ENCODE data around the gene ZNF649.

The ZNF649 gene

DNA sequence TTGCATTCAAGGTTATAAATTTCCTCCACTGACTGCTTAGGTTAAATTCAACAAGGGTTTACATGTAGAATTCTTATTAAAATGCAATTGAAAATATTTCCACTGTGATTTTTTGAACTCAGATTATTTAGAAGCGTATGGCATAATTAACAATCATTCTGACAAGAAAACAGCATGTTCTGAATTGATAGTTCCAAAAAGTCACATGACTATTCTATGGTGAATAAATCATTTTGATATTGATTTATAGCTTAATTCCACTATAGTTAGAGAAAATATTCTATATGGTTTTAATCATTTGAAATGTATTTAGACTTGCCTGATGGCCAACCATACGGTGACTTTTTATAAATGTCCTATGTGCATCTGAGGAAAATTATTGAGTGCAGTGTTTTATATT, 20.1 kb downstream of the ZNF649 start:
- no peak overlapping the region for H3K4me3 ChIP-seq (ENCODE audit: low read depth, low read length)
- POLR2A ChIA-PET: interaction anchor here (0.7 kb wide), 1 partner anchor 314 kb away, joined by 3 read pairs; the partner anchor contains the start of gene ZNF175
- 0 out of 2 replicates have a peak, but pooled peaks cover 3% of the 10 kb centered on the region for H3K9me3 ChIP-seq (ENCODE audit: control insufficient read depth, insufficient read depth, low read depth, low read length)
- no peaks in the 10 kb centered on the region for H3K4me1 ChIP-seq (ENCODE audit: control insufficient read depth, insufficient read depth, low read length)
- no peak for TF ChIP-seq ZBTB17 (tag by site-specific recombination; IDR thresholded peaks at IDR 0.05)
- TF ChIP-seq, protein P1, sequence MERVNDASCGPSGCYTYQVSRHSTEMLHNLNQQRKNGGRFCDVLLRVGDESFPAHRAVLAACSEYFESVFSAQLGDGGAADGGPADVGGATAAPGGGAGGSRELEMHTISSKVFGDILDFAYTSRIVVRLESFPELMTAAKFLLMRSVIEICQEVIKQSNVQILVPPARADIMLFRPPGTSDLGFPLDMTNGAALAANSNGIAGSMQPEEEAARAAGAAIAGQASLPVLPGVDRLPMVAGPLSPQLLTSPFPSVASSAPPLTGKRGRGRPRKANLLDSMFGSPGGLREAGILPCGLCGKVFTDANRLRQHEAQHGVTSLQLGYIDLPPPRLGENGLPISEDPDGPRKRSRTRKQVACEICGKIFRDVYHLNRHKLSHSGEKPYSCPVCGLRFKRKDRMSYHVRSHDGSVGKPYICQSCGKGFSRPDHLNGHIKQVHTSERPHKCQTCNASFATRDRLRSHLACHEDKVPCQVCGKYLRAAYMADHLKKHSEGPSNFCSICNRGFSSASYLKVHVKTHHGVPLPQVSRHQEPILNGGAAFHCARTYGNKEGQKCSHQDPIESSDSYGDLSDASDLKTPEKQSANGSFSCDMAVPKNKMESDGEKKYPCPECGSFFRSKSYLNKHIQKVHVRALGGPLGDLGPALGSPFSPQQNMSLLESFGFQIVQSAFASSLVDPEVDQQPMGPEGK (tag by site-specific recombination; IDR thresholded peaks at IDR 0.05): no peak
- no peak for TF ChIP-seq SP2 (tag by site-specific recombination; IDR thresholded peaks at IDR 0.05)
- TF ChIP-seq KLF10 (tag by site-specific recombination; IDR thresholded peaks at IDR 0.05): no peak
- TF ChIP-seq ZNF175 (tag by site-specific recombination; IDR thresholded peaks at IDR 0.05): no peak
- TF ChIP-seq ZNF112 (tag by site-specific recombination; IDR thresholded peaks at IDR 0.05): no peak
- TF ChIP-seq ZNF623 (tag by site-specific recombination; IDR thresholded peaks at IDR 0.05): no peak
- TF ChIP-seq KLF1 (tag by site-specific recombination; IDR thresholded peaks at IDR 0.05): no peak
- TF ChIP-seq ZNF843 (tag by site-specific recombination; IDR thresholded peaks at IDR 0.05): no peak
- no peak for TF ChIP-seq SETDB1 (IDR thresholded peaks at IDR 0.05; ENCODE audit: insufficient read length, low read length)
- no peak for TF ChIP-seq ZNF549 (tag by site-specific recombination; IDR thresholded peaks at IDR 0.05)
- TF ChIP-seq ZBTB48 (tag by site-specific recombination; IDR thresholded peaks at IDR 0.05): no peak
- TF ChIP-seq FEZF1 (tag by site-specific recombination; IDR thresholded peaks at IDR 0.05): no peak
- no peak for TF ChIP-seq ZNF292 (tag by site-specific recombination; IDR thresholded peaks at IDR 0.05; ENCODE audit: borderline replicate concordance, low read depth)
- TF ChIP-seq GFI1B (tag by site-specific recombination; IDR thresholded peaks at IDR 0.05): no peak
- no peak for TF ChIP-seq ZNF423 (tag by site-specific recombination; IDR thresholded peaks at IDR 0.05)
- TF ChIP-seq ZNF114 (tag by site-specific recombination; IDR thresholded peaks at IDR 0.05): no peak
- peaks cover 0 to 43% of the 10 kb centered on the region in 2 experiments; a peak in 2 of 3 replicates for H3K36me3 ChIP-seq (ENCODE audit: control insufficient read depth in 2 of 2, insufficient read depth in 1 of 2, low read length in 2 of 2)
- no peak overlapping the region for H3K27ac ChIP-seq (ENCODE audit: extremely low read depth, low read depth, low read length)
- CTCF ChIA-PET: interaction anchor here (1.4 kb wide), 1 partner anchor 107 kb away, joined by 3 read pairs; no protein-coding TSS in a partner anchor

DNA sequence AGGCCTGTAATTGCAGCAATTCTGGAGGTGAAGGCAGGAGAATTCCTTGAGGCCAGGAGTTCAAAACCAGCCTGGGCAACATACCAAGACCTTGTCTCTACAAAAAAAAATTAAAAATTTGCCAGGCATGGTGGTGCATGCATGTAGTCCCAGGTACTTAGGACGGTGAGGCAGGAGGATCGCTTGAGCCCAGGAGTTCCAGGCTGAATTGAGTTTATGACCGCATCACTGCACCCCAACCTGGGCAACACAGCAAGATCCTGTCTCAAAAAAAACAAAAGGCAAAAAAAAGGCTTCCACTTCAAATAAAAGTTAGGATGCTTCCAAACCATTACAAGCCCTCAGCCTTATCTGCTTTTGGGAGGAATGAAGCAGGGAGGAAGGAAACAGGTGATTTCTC, 22.3 kb downstream of the ZNF649 start:
- ChIA-PET POLR2A (no interaction called here), CTCF (no interaction called here)
- Histone ChIP-seq H3K9me3 (ENCODE audit: control insufficient read depth, insufficient read depth, low read depth, low read length) (0 out of 2 replicates have a peak, but pooled peaks cover 3% of the 10 kb centered on the region), H3K4me3 (ENCODE audit: low read depth, low read length) (no peak overlapping the region), H3K27ac (ENCODE audit: extremely low read depth, low read depth, low read length) (no peak overlapping the region), H3K4me1 (ENCODE audit: control insufficient read depth, insufficient read depth, low read length) (no peaks in the 10 kb centered on the region), H3K36me3 (ENCODE audit: control insufficient read depth in 2 of 2, insufficient read depth in 1 of 2, low read length in 2 of 2) (peaks cover 4 to 45% of the 10 kb centered on the region in 2 experiments)
- TF ChIP-seq ZFP37 (tag by site-specific recombination; IDR thresholded peaks at IDR 0.05): no peak
- no peak for TF ChIP-seq YY1 (tag by site-specific recombination; IDR thresholded peaks at IDR 0.05)
- TF ChIP-seq ZNF777 (tag by site-specific recombination; IDR thresholded peaks at IDR 0.05; ENCODE audit: borderline replicate concordance): no peak
- TF ChIP-seq, protein P1 (tag by site-specific recombination; IDR thresholded peaks at IDR 0.05): no peak
- TF ChIP-seq, protein P2, sequence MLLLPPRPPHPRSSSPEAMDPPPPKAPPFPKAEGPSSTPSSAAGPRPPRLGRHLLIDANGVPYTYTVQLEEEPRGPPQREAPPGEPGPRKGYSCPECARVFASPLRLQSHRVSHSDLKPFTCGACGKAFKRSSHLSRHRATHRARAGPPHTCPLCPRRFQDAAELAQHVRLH (tag by site-specific recombination; IDR thresholded peaks at IDR 0.05): no peak
- TF ChIP-seq ZNF747 (tag by site-specific recombination; IDR thresholded peaks at IDR 0.05): no peak
- TF ChIP-seq BCL11A (tag by site-specific recombination; IDR thresholded peaks at IDR 0.05; ENCODE audit: low read depth): no peak
- no peak for TF ChIP-seq SCRT1 (tag by site-specific recombination; IDR thresholded peaks at IDR 0.05; ENCODE audit: borderline replicate concordance)
- no peak for TF ChIP-seq ZNF184 (tag by site-specific recombination; IDR thresholded peaks at IDR 0.05)
- TF ChIP-seq, protein P3, sequence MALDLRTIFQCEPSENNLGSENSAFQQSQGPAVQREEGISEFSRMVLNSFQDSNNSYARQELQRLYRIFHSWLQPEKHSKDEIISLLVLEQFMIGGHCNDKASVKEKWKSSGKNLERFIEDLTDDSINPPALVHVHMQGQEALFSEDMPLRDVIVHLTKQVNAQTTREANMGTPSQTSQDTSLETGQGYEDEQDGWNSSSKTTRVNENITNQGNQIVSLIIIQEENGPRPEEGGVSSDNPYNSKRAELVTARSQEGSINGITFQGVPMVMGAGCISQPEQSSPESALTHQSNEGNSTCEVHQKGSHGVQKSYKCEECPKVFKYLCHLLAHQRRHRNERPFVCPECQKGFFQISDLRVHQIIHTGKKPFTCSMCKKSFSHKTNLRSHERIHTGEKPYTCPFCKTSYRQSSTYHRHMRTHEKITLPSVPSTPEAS (tag by site-specific recombination; IDR thresholded peaks at IDR 0.05): no peak
- TF ChIP-seq MYNN (tag by site-specific recombination; IDR thresholded peaks at IDR 0.05; ENCODE audit: borderline replicate concordance): no peak
- TF ChIP-seq ZNF175 (tag by site-specific recombination; IDR thresholded peaks at IDR 0.05): no peak
- TF ChIP-seq, protein P4, sequence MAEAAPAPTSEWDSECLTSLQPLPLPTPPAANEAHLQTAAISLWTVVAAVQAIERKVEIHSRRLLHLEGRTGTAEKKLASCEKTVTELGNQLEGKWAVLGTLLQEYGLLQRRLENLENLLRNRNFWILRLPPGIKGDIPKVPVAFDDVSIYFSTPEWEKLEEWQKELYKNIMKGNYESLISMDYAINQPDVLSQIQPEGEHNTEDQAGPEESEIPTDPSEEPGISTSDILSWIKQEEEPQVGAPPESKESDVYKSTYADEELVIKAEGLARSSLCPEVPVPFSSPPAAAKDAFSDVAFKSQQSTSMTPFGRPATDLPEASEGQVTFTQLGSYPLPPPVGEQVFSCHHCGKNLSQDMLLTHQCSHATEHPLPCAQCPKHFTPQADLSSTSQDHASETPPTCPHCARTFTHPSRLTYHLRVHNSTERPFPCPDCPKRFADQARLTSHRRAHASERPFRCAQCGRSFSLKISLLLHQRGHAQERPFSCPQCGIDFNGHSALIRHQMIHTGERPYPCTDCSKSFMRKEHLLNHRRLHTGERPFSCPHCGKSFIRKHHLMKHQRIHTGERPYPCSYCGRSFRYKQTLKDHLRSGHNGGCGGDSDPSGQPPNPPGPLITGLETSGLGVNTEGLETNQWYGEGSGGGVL (tag by site-specific recombination; IDR thresholded peaks at IDR 0.05): no peak
- TF ChIP-seq ZBTB17 (tag by site-specific recombination; IDR thresholded peaks at IDR 0.05): no peak
- TF ChIP-seq, protein P5, sequence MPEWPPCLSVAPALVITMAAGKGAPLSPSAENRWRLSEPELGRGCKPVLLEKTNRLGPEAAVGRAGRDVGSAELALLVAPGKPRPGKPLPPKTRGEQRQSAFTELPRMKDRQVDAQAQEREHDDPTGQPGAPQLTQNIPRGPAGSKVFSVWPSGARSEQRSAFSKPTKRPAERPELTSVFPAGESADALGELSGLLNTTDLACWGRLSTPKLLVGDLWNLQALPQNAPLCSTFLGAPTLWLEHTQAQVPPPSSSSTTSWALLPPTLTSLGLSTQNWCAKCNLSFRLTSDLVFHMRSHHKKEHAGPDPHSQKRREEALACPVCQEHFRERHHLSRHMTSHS (tag by site-specific recombination; IDR thresholded peaks at IDR 0.05): no peak
